Body of pancreas (tissue), 4 donors: ENCODE results near the gene CEACAM5. TPM values are rescaled to one million over a fixed set of nuclear protein-coding genes. Genes with fewer than 3 reads are reported as not detected.

Experiments used
- ATAC-seq: fragments of 150-250 bp; one replicate; pipeline ENCODE4 v1.9.1; 2016
- DNase-seq, 4 donors: peaks; one replicate each; pipeline ENCODE4 v3.0.0-alpha.2; 2019
- H3K27ac ChIP-seq, 4 donors: fragments of 200-600 bp; sonication (generic); 1 replicate in 3 of 4; 2 replicates in 1 of 4; pipeline versions ENCODE4 v1.5.1 to v1.6.1; 2016 to 2019; ENCODE audit warnings: mild to moderate bottlenecking in 1 of 4, mixed read lengths in 1 of 4, moderate library complexity in 1 of 4
- H3K27me3 ChIP-seq, 2 donors: fragments of 200-600 bp; sonication (generic); one replicate each; pipeline ENCODE4 v1.6.0; 2016; ENCODE audit warnings: mild to moderate bottlenecking in 1 of 2
- H3K36me3 ChIP-seq, 2 donors: fragments of 200-600 bp; sonication (generic); replicated peaks in 1 of 2; 2 replicates each; pipeline ENCODE4 v1.5.1; 2016; ENCODE audit warnings: low read depth in 2 of 2; ENCODE audit not compliant: insufficient read depth in 1 of 2
- H3K4me1 ChIP-seq: fragments of 200-600 bp; sonication (generic); one replicate; pipeline ENCODE4 v1.6.0; 2016
- H3K4me3 ChIP-seq, 2 donors: fragments of 200-600 bp; sonication (generic); 1 replicate in 1 of 2; 2 replicates in 1 of 2; pipeline ENCODE4 v1.5.1; 2016 to 2019
- H3K9me3 ChIP-seq, 3 donors: fragments of 200-600 bp; sonication (generic); 1 replicate in 2 of 3; 2 replicates in 1 of 3; pipeline ENCODE4 v1.5.1; 2016
- POLR2A ChIP-seq, 3 donors: fragments of 450-650 bp; IDR thresholded peaks; one replicate each; pipeline ENCODE4 v1.6.1; 2016; ENCODE audit warnings: antibody characterized with exemption in 3 of 3, mild to moderate bottlenecking in 2 of 3
- WGBS, 2 donors: methylation state at CpG; one replicate each; pipeline ENCODE4 v1.1.5; 2017; 5-methylcytosine and 5-hydroxymethylcytosine counted together
- intact Hi-C: fragments of 100-400 bp; cut with DNase I; formaldehyde crosslinking; loops from one replicate; pipeline ENCODE4 v1.15.1; 2023
- total RNA-seq, 2 donors: library from RNA; depleted of rRNA; stranded (reverse); fragments of >200 nt; gene quantifications; one replicate each; pipeline ENCODE4 v1.1.0, GENCODE V29; 2016
- TF ChIP-seq, protein P1 (sequence below), 7 experiments: fragments of 450-650 bp in 4 of 7; fragments of 200-600 bp in 3 of 7; sonication (generic) in 3 of 7; IDR thresholded peaks; one replicate each; pipeline ENCODE4 v1.5.1; 2016 to 2019; ENCODE audit warnings: antibody characterized with exemption in 7 of 7

The CEACAM5 gene
- total RNA-seq, 2 donors from 2014 or later, result 4.9 TPM; not detected in 1

DNA sequence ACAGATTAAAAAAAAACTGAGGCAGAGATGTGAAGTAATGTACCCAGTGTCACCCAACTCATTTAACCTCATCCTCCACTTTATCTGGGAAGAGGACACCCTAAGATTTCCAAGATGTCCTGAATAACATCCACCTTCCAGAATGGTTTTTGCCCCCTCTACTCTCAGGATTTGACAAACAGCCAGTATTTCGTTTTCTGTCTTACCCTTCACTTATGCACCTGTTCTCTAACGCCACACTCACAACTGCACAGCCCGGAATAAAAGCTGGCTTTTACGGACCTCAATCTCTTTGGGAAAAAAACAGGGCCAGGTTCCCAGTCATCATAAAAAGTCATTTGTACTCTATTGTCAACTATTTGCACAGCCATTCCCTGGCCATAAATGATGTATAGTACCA is 25.7 kb downstream of the CEACAM5 start:
- DNase-seq, result no peak
- H3K27ac ChIP-seq, result no peak overlapping the region
- WGBS, 2 donors, result 62 to 69% methylated on average over 4 of the region's 4 CpGs

GRCh38 chr19:41734585-41734984 is 26.2 kb downstream of the CEACAM5 start:
- intact Hi-C loops, result no loop called here
- no peaks in the 10 kb centered on the region for H3K9me3 ChIP-seq
- 59% methylated on average over 3 of the region's 3 CpGs for WGBS, 2 donors

More for the DNA sequence above, 25.7 kb downstream of the CEACAM5 start:
- no peaks in the 10 kb centered on the region for H3K36me3 ChIP-seq
- intact Hi-C loops, result no loop called here
- TF ChIP-seq POLR2A (IDR thresholded peaks at IDR 0.05), result no peak
- TF ChIP-seq, protein P1, sequence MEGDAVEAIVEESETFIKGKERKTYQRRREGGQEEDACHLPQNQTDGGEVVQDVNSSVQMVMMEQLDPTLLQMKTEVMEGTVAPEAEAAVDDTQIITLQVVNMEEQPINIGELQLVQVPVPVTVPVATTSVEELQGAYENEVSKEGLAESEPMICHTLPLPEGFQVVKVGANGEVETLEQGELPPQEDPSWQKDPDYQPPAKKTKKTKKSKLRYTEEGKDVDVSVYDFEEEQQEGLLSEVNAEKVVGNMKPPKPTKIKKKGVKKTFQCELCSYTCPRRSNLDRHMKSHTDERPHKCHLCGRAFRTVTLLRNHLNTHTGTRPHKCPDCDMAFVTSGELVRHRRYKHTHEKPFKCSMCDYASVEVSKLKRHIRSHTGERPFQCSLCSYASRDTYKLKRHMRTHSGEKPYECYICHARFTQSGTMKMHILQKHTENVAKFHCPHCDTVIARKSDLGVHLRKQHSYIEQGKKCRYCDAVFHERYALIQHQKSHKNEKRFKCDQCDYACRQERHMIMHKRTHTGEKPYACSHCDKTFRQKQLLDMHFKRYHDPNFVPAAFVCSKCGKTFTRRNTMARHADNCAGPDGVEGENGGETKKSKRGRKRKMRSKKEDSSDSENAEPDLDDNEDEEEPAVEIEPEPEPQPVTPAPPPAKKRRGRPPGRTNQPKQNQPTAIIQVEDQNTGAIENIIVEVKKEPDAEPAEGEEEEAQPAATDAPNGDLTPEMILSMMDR (IDR thresholded peaks at IDR 0.05), result no peak
- no peaks in the 10 kb centered on the region for H3K9me3 ChIP-seq
- H3K27me3 ChIP-seq, result no peaks in the 10 kb centered on the region
- H3K4me3 ChIP-seq, result no peak overlapping the region
- no peaks in the 10 kb centered on the region for H3K4me1 ChIP-seq
- no peak for ATAC-seq

GRCh38 chr19:41735071-41735600 is 26.7 kb downstream of the CEACAM5 start:
- H3K9me3 ChIP-seq, result no peaks in the 10 kb centered on the region
- 70 to 78% methylated on average over 5 of the region's 5 CpGs for WGBS, 2 donors
- no peak for ATAC-seq
- no peak for TF ChIP-seq POLR2A (IDR thresholded peaks at IDR 0.05)
- TF ChIP-seq, protein P1 (IDR thresholded peaks at IDR 0.05), result no peak
- no peaks in the 10 kb centered on the region for H3K36me3 ChIP-seq
- intact Hi-C loops, result no loop called here
- H3K27me3 ChIP-seq, result no peaks in the 10 kb centered on the region
- no peak for DNase-seq
- no peak overlapping the region for H3K27ac ChIP-seq
- no peak overlapping the region for H3K4me3 ChIP-seq
- H3K4me1 ChIP-seq, result no peaks in the 10 kb centered on the region

More at GRCh38 chr19:41734585-41734984, 26.2 kb downstream of the CEACAM5 start:
- Histone ChIP-seq H3K27me3 (no peaks in the 10 kb centered on the region), H3K4me1 (no peaks in the 10 kb centered on the region), H3K4me3 (no peak overlapping the region), H3K36me3 (no peaks in the 10 kb centered on the region), H3K27ac (no peak overlapping the region)
- ATAC-seq (no peak), DNase-seq (no peak)
- TF ChIP-seq, protein P1 (IDR thresholded peaks at IDR 0.05), result no peak
- TF ChIP-seq POLR2A (IDR thresholded peaks at IDR 0.05), result no peak

- H3K9me3 ChIP-seq, result no peaks in the 10 kb centered on the region
- intact Hi-C loops, result no loop called here
- no peak for DNase-seq
- TF ChIP-seq POLR2A (IDR thresholded peaks at IDR 0.05), result no peak
- TF ChIP-seq, protein P1 (IDR thresholded peaks at IDR 0.05), result no peak
- no peak overlapping the region for H3K27ac ChIP-seq
- H3K4me1 ChIP-seq, result no peaks in the 10 kb centered on the region
- H3K4me3 ChIP-seq, result no peak overlapping the region
- no peak for ATAC-seq
- H3K27me3 ChIP-seq, result no peaks in the 10 kb centered on the region
- 46 to 49% methylated on average over 3 of the region's 3 CpGs for WGBS, 2 donors
- H3K36me3 ChIP-seq, result no peaks in the 10 kb centered on the region
Observed at GRCh38 chr19:41739361-41739760, 30.9 kb downstream of the CEACAM5 start.
